Fibroblast of skin of left biceps (primary cell): Measurements from ENCODE around the gene PANX2.
"Not testable (repeated sequence)": the region's sequence is repeated elsewhere in the genome, so short reads cannot be mapped to it uniquely, and the experiment has no call there.

Experiments used
- DNase-seq, 2 experiments: peaks; one replicate each; pipeline ENCODE4 v3.0.0-alpha.2; 2013; ENCODE audit warnings: low read depth in 2 of 2

Gene PANX2

GRCh38 chr22:50199251-50199721 is 28.8 kb downstream of the PANX2 start:
- DNase-seq, result no peak

GRCh38 chr22:50199829-50200460 is 29.4 kb downstream of the PANX2 start:
- DNase-seq, result no peak

- DNase-seq, result peak; percentile 59 to 62
Measured at GRCh38 chr22:50200461-50201190, 30.1 kb downstream of the PANX2 start, which contains the start of gene SELENOO. SELENOO (plus strand) TSS chr22:50201011; CDS start chr22:50201037, 26 bp downstream.

GRCh38 chr22:50201191-50202129 is 30.9 kb downstream of the PANX2 start:
- no peak for DNase-seq

GRCh38 chr22:50202130-50202666 is 31.7 kb downstream of the PANX2 start:
- no peak for DNase-seq

- DNase-seq, result no peak
Measured at GRCh38 chr22:50203288-50203687, 32.8 kb downstream of the PANX2 start.

GRCh38 chr22:50204571-50204970 is 34.0 kb downstream of the PANX2 start:
- DNase-seq, result no peak

- not testable (repeated sequence) for DNase-seq
Measured at GRCh38 chr22:50204998-50205397, 34.5 kb downstream of the PANX2 start.

GRCh38 chr22:50205781-50206569 is 35.4 kb downstream of the PANX2 start:
- no peak for DNase-seq

- DNase-seq, result no peak
Measured at GRCh38 chr22:50206599-50206998, 36.1 kb downstream of the PANX2 start.

- no peak for DNase-seq
Measured at GRCh38 chr22:50207383-50208140, 37.0 kb downstream of the PANX2 start.

- no peak for DNase-seq
Measured at GRCh38 chr22:50208430-50208938, 38.0 kb downstream of the PANX2 start.

- no peak for DNase-seq
Measured at GRCh38 chr22:50208939-50209892, 38.7 kb downstream of the PANX2 start.

GRCh38 chr22:50209893-50210292 is 39.4 kb downstream of the PANX2 start:
- peak; percentile 17 to 23 for DNase-seq

- DNase-seq, result no peak
Measured at GRCh38 chr22:50210378-50211139, 40.0 kb downstream of the PANX2 start.

- DNase-seq, result no peak
Measured at GRCh38 chr22:50211147-50211546, 40.6 kb downstream of the PANX2 start.

- no peak for DNase-seq
Measured at GRCh38 chr22:50213263-50213662, 42.7 kb downstream of the PANX2 start.
